HepG2 (cell line): ENCODE measurements around the gene SSH3. TPM values are rescaled to one million over a fixed set of nuclear protein-coding genes. Genes with fewer than 3 reads are reported as not detected.

Experiments
- FOXP4 ChIP-seq: sonication (generic); formaldehyde crosslinking; IDR thresholded peaks from 2 replicates; pipeline ENCODE4 v1.4.0; 2020; ENCODE audit warnings: missing genetic modification reagents
- HNRNPLL ChIP-seq: fragments of 200-400 bp; formaldehyde crosslinking; IDR thresholded peaks from 2 replicates; pipeline ENCODE4 v1.6.1; 2017; ENCODE audit warnings: mild to moderate bottlenecking, low read depth, low read length; ENCODE audit not compliant: poor library complexity, severe bottlenecking
- NFATC3 ChIP-seq: sonication (generic); formaldehyde crosslinking; IDR thresholded peaks from 2 replicates; pipeline ENCODE4 v1.5.1; 2020; ENCODE audit warnings: mild to moderate bottlenecking, missing genetic modification reagents
- REPIN1 ChIP-seq: sonication (generic); formaldehyde crosslinking; IDR thresholded peaks from 2 replicates; pipeline ENCODE4 v1.8.0; 2022; ENCODE audit warnings: missing genetic modification reagents, low read depth, mild to moderate bottlenecking, borderline replicate concordance
- TCF7 ChIP-seq: sonication (generic); IDR thresholded peaks from 2 replicates; pipeline ENCODE4 v1.6.1; 2016; ENCODE audit warnings: antibody characterized with exemption, low read depth
- YEATS2 ChIP-seq: sonication (generic); formaldehyde crosslinking; IDR thresholded peaks from 2 replicates; pipeline ENCODE4 v1.4.0; 2020; ENCODE audit warnings: missing genetic modification reagents, borderline replicate concordance
- ZC3H13 ChIP-seq: sonication (generic); formaldehyde crosslinking; IDR thresholded peaks from 2 replicates; pipeline ENCODE4 v1.8.1; 2023; ENCODE audit warnings: mild to moderate bottlenecking, missing genetic modification reagents, moderate library complexity
- ZNF232 ChIP-seq: sonication (generic); formaldehyde crosslinking; IDR thresholded peaks from 2 replicates; pipeline ENCODE4 v1.4.0; 2020; ENCODE audit warnings: missing genetic modification reagents, borderline replicate concordance
- ZNF24 ChIP-seq: fragments of 450-650 bp; IDR thresholded peaks from 2 replicates; pipeline ENCODE4 v1.6.1; 2017; ENCODE audit warnings: antibody characterized with exemption, mild to moderate bottlenecking
- ZNF253 ChIP-seq: sonication (generic); formaldehyde crosslinking; IDR thresholded peaks from 2 replicates; pipeline ENCODE4 v1.8.0; 2022; ENCODE audit warnings: mild to moderate bottlenecking, missing genetic modification reagents, borderline replicate concordance
- ZNF562 ChIP-seq: sonication (generic); formaldehyde crosslinking; IDR thresholded peaks from 2 replicates; pipeline ENCODE4 v1.8.0; 2022; ENCODE audit warnings: missing genetic modification reagents, borderline replicate concordance
- ZNF780A ChIP-seq: sonication (generic); formaldehyde crosslinking; IDR thresholded peaks from 2 replicates; pipeline ENCODE4 v1.8.0; 2022; ENCODE audit warnings: mild to moderate bottlenecking, missing genetic modification reagents, moderate library complexity
- ZNF850 ChIP-seq: sonication (generic); formaldehyde crosslinking; conservative IDR thresholded peaks from 2 replicates; pipeline ENCODE4 v1.9.0; 2021; ENCODE audit warnings: mild to moderate bottlenecking, missing genetic modification reagents
- polyA plus RNA-seq, 8 experiments: library from polyadenylated mRNA; depleted of rRNA in 3 of 8; stranded (reverse) in 7 of 8; unstranded in 1 of 8; fragments of >200 nt; fragmentation: Illumina TruSeq in 4 of 8; extraction: Trizol in 4 of 8; gene quantifications; 2 replicates each; pipeline versions ENCODE4 v1.2.1 to v1.2.3, GENCODE V29; 2011 to 2016; ENCODE audit warnings: low read depth in 4 of 8, missing spikeins in 1 of 8, mixed read lengths in 1 of 8; ENCODE audit not compliant: insufficient read depth in 1 of 8
- total RNA-seq, 5 experiments: library from RNA; depleted of rRNA; stranded (reverse); fragments of >200 nt; fragmentation: Illumina TruSeq; extraction: Trizol; gene quantifications; 2 replicates each; pipeline ENCODE4 v1.2.3, GENCODE V29; 2016; ENCODE audit warnings: low read depth in 1 of 5
- TF ChIP-seq, protein P1 (sequence below): sonication (generic); formaldehyde crosslinking; IDR thresholded peaks from 2 replicates; pipeline ENCODE4 v1.4.0; 2020; ENCODE audit warnings: missing genetic modification reagents
- TF ChIP-seq, protein P2 (sequence below): sonication (generic); formaldehyde crosslinking; IDR thresholded peaks from 2 replicates; pipeline ENCODE4 v1.5.1; 2020; ENCODE audit warnings: mild to moderate bottlenecking, moderate library complexity, missing genetic modification reagents
- TF ChIP-seq, protein P3 (sequence below): sonication (generic); formaldehyde crosslinking; IDR thresholded peaks from 2 replicates; pipeline ENCODE4 v1.4.0; 2020; ENCODE audit warnings: missing genetic modification reagents

Gene SSH3
- total and polyA plus RNA-seq, 2 of the 13 experiments (the other 11 are each of a cell fraction or from before 2014, with no cell fraction given) = 12.4 to 18.8 TPM

- TF ChIP-seq, protein P1, sequence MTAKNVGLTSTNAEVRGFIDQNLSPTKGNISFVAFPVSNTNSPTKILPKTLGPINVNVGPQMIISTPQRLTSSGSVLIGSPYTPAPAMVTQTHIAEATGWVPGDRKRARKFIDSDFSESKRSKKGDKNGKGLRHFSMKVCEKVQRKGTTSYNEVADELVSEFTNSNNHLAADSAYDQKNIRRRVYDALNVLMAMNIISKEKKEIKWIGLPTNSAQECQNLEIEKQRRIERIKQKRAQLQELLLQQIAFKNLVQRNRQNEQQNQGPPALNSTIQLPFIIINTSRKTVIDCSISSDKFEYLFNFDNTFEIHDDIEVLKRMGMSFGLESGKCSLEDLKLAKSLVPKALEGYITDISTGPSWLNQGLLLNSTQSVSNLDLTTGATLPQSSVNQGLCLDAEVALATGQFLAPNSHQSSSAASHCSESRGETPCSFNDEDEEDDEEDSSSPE (CRISPR knock-in tag) = no peak
- TF ChIP-seq ZNF232 (CRISPR knock-in tag) (no peak), NFATC3 (CRISPR knock-in tag) (no peak), TCF7 (no peak), ZNF24 (no peak), ZNF850 (CRISPR knock-in tag) (no peak), REPIN1 (CRISPR knock-in tag) (0 out of 2 replicates have a peak, but pooled peaks have one; percentile 18), ZNF780A (CRISPR knock-in tag) (no peak), ZNF253 (CRISPR knock-in tag) (no peak), HNRNPLL (no peak), ZNF562 (CRISPR knock-in tag) (no peak), ZC3H13 (CRISPR knock-in tag) (peak; percentile 39; the same call in 1 of the 2 replicates), YEATS2 (0 out of 2 replicates have a peak, but pooled peaks have one; percentile 13), FOXP4 (CRISPR knock-in tag) (no peak)
- TF ChIP-seq, protein P2, sequence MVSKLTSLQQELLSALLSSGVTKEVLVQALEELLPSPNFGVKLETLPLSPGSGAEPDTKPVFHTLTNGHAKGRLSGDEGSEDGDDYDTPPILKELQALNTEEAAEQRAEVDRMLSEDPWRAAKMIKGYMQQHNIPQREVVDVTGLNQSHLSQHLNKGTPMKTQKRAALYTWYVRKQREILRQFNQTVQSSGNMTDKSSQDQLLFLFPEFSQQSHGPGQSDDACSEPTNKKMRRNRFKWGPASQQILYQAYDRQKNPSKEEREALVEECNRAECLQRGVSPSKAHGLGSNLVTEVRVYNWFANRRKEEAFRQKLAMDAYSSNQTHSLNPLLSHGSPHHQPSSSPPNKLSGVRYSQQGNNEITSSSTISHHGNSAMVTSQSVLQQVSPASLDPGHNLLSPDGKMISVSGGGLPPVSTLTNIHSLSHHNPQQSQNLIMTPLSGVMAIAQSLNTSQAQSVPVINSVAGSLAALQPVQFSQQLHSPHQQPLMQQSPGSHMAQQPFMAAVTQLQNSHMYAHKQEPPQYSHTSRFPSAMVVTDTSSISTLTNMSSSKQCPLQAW (CRISPR knock-in tag) = no peak
- TF ChIP-seq, protein P3, sequence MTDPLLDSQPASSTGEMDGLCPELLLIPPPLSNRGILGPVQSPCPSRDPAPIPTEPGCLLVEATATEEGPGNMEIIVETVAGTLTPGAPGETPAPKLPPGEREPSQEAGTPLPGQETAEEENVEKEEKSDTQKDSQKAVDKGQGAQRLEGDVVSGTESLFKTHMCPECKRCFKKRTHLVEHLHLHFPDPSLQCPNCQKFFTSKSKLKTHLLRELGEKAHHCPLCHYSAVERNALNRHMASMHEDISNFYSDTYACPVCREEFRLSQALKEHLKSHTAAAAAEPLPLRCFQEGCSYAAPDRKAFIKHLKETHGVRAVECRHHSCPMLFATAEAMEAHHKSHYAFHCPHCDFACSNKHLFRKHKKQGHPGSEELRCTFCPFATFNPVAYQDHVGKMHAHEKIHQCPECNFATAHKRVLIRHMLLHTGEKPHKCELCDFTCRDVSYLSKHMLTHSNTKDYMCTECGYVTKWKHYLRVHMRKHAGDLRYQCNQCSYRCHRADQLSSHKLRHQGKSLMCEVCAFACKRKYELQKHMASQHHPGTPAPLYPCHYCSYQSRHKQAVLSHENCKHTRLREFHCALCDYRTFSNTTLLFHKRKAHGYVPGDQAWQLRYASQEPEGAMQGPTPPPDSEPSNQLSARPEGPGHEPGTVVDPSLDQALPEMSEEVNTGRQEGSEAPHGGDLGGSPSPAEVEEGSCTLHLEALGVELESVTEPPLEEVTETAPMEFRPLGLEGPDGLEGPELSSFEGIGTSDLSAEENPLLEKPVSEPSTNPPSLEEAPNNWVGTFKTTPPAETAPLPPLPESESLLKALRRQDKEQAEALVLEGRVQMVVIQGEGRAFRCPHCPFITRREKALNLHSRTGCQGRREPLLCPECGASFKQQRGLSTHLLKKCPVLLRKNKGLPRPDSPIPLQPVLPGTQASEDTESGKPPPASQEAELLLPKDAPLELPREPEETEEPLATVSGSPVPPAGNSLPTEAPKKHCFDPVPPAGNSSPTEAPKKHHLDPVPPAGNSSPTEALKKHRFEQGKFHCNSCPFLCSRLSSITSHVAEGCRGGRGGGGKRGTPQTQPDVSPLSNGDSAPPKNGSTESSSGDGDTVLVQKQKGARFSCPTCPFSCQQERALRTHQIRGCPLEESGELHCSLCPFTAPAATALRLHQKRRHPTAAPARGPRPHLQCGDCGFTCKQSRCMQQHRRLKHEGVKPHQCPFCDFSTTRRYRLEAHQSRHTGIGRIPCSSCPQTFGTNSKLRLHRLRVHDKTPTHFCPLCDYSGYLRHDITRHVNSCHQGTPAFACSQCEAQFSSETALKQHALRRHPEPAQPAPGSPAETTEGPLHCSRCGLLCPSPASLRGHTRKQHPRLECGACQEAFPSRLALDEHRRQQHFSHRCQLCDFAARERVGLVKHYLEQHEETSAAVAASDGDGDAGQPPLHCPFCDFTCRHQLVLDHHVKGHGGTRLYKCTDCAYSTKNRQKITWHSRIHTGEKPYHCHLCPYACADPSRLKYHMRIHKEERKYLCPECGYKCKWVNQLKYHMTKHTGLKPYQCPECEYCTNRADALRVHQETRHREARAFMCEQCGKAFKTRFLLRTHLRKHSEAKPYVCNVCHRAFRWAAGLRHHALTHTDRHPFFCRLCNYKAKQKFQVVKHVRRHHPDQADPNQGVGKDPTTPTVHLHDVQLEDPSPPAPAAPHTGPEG = no peak
Measured at GRCh38 chr11:67262731-67263675, 40.3 kb upstream of the SSH3 start (continued).
